Neuronal stem cell (in vitro differentiated cells): Measurements from ENCODE around the gene RNASEH2A.
A peak's percentile ranks its signal among the peaks of the same experiment; 100 is the strongest.

Experiments
- DNase-seq: peaks from one replicate; pipeline ENCODE4 v3.0.0-alpha.2; 2013; ENCODE audit warnings: low spot score
- H2AFZ ChIP-seq: one replicate; pipeline ENCODE4 v1.6.1; 2013; ENCODE audit warnings: mild to moderate bottlenecking, low read length, inconsistent platforms
- H2AK5ac ChIP-seq: 2 replicates; pipeline ENCODE4 v1.6.1; 2013; ENCODE audit warnings: low read depth, mild to moderate bottlenecking, inconsistent platforms, low read length, moderate library complexity, mixed read lengths
- H2BK120ac ChIP-seq: 2 replicates; pipeline ENCODE4 v1.6.1; 2013; ENCODE audit warnings: low read depth, mild to moderate bottlenecking, inconsistent platforms, low read length, moderate library complexity, mixed read lengths
- H2BK12ac ChIP-seq: one replicate; pipeline ENCODE4 v1.6.1; 2013; ENCODE audit warnings: low read length, inconsistent platforms
- H2BK15ac ChIP-seq: 2 replicates; pipeline ENCODE4 v1.6.1; 2013; ENCODE audit warnings: mild to moderate bottlenecking, low read length, inconsistent platforms, mixed read lengths
- H2BK5ac ChIP-seq: one replicate; pipeline ENCODE4 v1.6.1; 2013; ENCODE audit warnings: inconsistent platforms, mild to moderate bottlenecking, low read length, moderate library complexity
- H3K14ac ChIP-seq: one replicate; pipeline ENCODE4 v1.6.1; 2013; ENCODE audit warnings: low read length, inconsistent platforms
- H3K18ac ChIP-seq: 2 replicates; pipeline ENCODE4 v1.6.1; 2013; ENCODE audit warnings: low read length, inconsistent platforms
- H3K23ac ChIP-seq: 2 replicates; pipeline ENCODE4 v1.6.1; 2013; ENCODE audit warnings: low read depth, mild to moderate bottlenecking, mixed read lengths, low read length, inconsistent platforms; ENCODE audit not compliant: poor library complexity
- H3K27ac ChIP-seq: replicated peaks from 3 replicates; pipeline ENCODE4 v1.5.1; 2013; ENCODE audit warnings: low read length, inconsistent platforms
- H3K27me3 ChIP-seq, 3 experiments: 2 replicates each; pipeline ENCODE4 v1.6.1; 2013; ENCODE audit warnings: low read length in 3 of 3, mild to moderate bottlenecking in 2 of 3, inconsistent platforms in 1 of 3, low read depth in 1 of 3, mixed read lengths in 1 of 3, moderate library complexity in 1 of 3; ENCODE audit not compliant: control insufficient read depth in 3 of 3, insufficient read depth in 3 of 3
- H3K36me3 ChIP-seq, 2 donors: replicated peaks in 1 of 2; 2 replicates each; pipeline ENCODE4 v1.6.1; 2013; ENCODE audit warnings: low read length in 2 of 2; ENCODE audit not compliant: control insufficient read depth in 2 of 2, insufficient read depth in 2 of 2
- H3K4ac ChIP-seq: 2 replicates; pipeline ENCODE4 v1.6.1; 2013; ENCODE audit warnings: inconsistent platforms, mild to moderate bottlenecking, low read length, moderate library complexity
- H3K4me1 ChIP-seq, 2 donors: 1 replicate in 1 of 2; 2 replicates in 1 of 2; pipeline ENCODE4 v1.6.1; 2013; ENCODE audit warnings: low read length in 2 of 2, low read depth in 1 of 2; ENCODE audit not compliant: control insufficient read depth in 2 of 2, insufficient read depth in 1 of 2
- H3K4me2 ChIP-seq: one replicate; pipeline ENCODE4 v1.6.1; 2013; ENCODE audit warnings: mild to moderate bottlenecking, low read length, inconsistent platforms; ENCODE audit not compliant: insufficient read depth, poor library complexity, severe bottlenecking
- H3K4me3 ChIP-seq, 2 donors: 2 replicates each; pipeline ENCODE4 v1.5.1; 2013; ENCODE audit warnings: low read length in 2 of 2, mild to moderate bottlenecking in 2 of 2, inconsistent platforms in 1 of 2, moderate library complexity in 1 of 2
- H3K79me1 ChIP-seq: one replicate; pipeline ENCODE4 v1.6.1; 2013; ENCODE audit warnings: low read depth, mild to moderate bottlenecking, inconsistent platforms, low read length, moderate library complexity
- H3K9ac ChIP-seq: one replicate; pipeline ENCODE4 v1.6.1; 2013; ENCODE audit warnings: mild to moderate bottlenecking, low read depth, low read length, inconsistent platforms; ENCODE audit not compliant: poor library complexity
- H3K9me3 ChIP-seq, 2 donors: replicated peaks in 1 of 2; 2 replicates each; pipeline versions ENCODE3 to v1.6.1; 2013; ENCODE audit warnings: low read length in 2 of 2, mild to moderate bottlenecking in 2 of 2, inconsistent platforms in 1 of 2, low read depth in 1 of 2, mixed read lengths in 1 of 2, moderate library complexity in 1 of 2; ENCODE audit not compliant: control insufficient read depth in 2 of 2, insufficient read depth in 1 of 2
- H4K8ac ChIP-seq: one replicate; pipeline ENCODE4 v1.6.1; 2013; ENCODE audit warnings: low read depth, mild to moderate bottlenecking, inconsistent platforms, low read length, moderate library complexity
- H4K91ac ChIP-seq: one replicate; pipeline ENCODE4 v1.6.1; 2013; ENCODE audit warnings: low read length, low read depth, mild to moderate bottlenecking, inconsistent platforms; ENCODE audit not compliant: poor library complexity
- WGBS, 2 donors: extraction: QIAGEN DNeasy Blood & Tissue Kit; methylation state at CpG; one replicate each; pipeline ENCODE4 v1.1.7; 2013; ENCODE audit warnings: missing lambda C conversion rate in 2 of 2, mixed read lengths in 1 of 2; ENCODE audit not compliant: insufficient read length in 2 of 2, insufficient replicate concordance in 1 of 2; ENCODE audit errors: extremely low coverage in 2 of 2; 5-methylcytosine and 5-hydroxymethylcytosine counted together

Gene RNASEH2A

DNA sequence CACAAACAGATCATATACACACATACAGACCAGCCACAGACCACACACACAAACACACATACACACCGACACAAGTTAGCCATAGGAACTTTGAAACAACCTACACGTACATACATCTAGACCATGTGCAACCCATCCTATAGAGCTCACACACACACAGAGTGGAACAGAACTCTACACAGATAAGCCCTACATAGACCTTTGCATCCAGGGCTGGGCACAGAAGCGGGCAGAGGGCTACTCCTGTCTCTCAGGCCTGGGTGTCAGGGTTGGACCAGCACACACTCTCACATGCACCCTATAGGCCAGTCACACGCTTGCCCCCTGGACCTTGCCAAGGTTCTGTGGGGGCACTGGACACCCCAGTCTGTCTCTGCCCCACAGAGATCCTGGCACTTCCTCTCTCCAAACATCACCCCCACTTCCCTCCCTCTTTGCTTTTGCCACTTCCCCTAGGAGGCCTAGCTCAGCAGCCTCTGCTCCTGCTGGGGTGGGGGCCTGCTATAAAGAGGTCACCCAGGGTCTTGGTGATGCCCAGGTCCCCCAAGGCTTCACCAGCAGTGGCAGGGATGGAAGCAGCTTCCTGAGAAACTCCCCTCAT lies 20.9 kb upstream of the RNASEH2A start:
- no CpG with 5 or more reads among the region's 4 CpGs for WGBS, 2 donors
- H3K4me3 ChIP-seq, result no peak overlapping the region
- no peak overlapping the region for H3K23ac ChIP-seq
- no peaks in the 10 kb centered on the region for H3K9me3 ChIP-seq
- no peak overlapping the region for H2BK5ac ChIP-seq
- H4K8ac ChIP-seq, result no peak overlapping the region
- peaks cover 23 to 56% of the 10 kb centered on the region in 2 donors for H3K4me1 ChIP-seq
- DNase-seq, result no peak
- H3K4me2 ChIP-seq, result no peak overlapping the region
- no peak overlapping the region for H4K91ac ChIP-seq
- H2AFZ ChIP-seq, result peak overlapping the region; percentile 47
- peak overlapping the region; percentile 81 for H2AK5ac ChIP-seq
- H2BK15ac ChIP-seq, result no peak overlapping the region
- peak overlapping the region; percentile 24 for H3K9ac ChIP-seq
- peak overlapping the region; percentile 22 for H3K18ac ChIP-seq
- no peak overlapping the region for H3K14ac ChIP-seq
- no peak overlapping the region for H2BK120ac ChIP-seq
- H3K79me1 ChIP-seq, result no peaks in the 10 kb centered on the region
- H3K27ac ChIP-seq, result no peak overlapping the region
- H2BK12ac ChIP-seq, result no peak overlapping the region
- H3K36me3 ChIP-seq, result no peaks in the 10 kb centered on the region
- H3K4ac ChIP-seq, result no peak overlapping the region
- H3K27me3 ChIP-seq, result peaks cover 0 to 2% (median 0%) of the 10 kb centered on the region in 3 experiments

DNA sequence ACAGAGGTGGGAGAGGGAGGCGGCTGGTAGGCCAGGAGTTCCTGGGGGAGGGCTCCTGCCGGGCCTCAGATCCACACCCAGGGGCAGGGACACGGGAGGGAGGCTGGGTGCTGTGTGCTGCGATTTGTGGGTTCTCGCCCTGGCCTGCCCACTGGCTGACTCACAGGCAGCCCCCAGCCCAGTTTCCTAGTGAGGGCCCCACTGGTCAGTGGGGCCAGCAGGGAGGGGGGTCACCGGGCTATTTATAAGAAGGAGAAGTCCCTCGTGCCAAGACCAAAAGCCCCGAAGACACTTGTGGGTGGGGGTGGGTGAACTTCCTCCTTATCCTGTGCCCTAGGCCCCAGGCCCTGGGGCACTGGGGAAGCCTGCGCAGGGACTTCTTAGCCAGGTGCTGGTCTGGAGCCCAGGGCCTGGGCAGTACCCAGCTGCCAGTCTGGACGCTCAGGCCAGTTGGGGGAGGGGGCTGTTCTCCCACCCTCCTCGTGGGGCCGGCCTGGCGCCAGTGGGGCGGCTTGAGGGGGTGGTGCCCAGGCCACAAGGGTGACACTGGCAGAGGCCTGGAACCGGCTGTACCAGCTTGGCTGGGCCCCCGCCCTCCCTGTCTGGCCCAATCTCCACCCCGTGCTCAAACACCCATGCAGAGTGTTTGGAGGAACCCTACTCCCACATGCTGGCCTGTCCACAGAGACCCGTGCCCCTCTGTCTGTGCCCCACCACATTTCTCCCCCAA lies 20.1 kb upstream of the RNASEH2A start:
- Histone ChIP-seq H3K79me1 (peaks cover 2% of the 10 kb centered on the region), H3K4me2 (no peak overlapping the region), H3K4me3 (no peak overlapping the region), H3K36me3 (no peaks in the 10 kb centered on the region), H3K18ac (peak overlapping the region; percentile 74), H4K91ac (no peak overlapping the region), H2BK15ac (peak overlapping the region; percentile 24), H2AFZ (peak overlapping the region; percentile 47), H2BK5ac (no peak overlapping the region), H2BK120ac (no peak overlapping the region), H3K27me3 (peaks cover 0 to 8% (median 0%) of the 10 kb centered on the region in 3 experiments), H3K27ac (no peak overlapping the region), H4K8ac (no peak overlapping the region), H3K23ac (no peak overlapping the region), H2AK5ac (peak overlapping the region; percentile 81), H3K9ac (peak overlapping the region; percentile 24), H3K4ac (no peak overlapping the region), H2BK12ac (no peak overlapping the region), H3K9me3 (no peaks in the 10 kb centered on the region), H3K14ac (no peak overlapping the region), H3K4me1 (peaks cover 29 to 61% of the 10 kb centered on the region in 2 donors)
- no CpG with 5 or more reads among the region's 18 CpGs for WGBS, 2 donors
- DNase-seq, result no peak

DNA sequence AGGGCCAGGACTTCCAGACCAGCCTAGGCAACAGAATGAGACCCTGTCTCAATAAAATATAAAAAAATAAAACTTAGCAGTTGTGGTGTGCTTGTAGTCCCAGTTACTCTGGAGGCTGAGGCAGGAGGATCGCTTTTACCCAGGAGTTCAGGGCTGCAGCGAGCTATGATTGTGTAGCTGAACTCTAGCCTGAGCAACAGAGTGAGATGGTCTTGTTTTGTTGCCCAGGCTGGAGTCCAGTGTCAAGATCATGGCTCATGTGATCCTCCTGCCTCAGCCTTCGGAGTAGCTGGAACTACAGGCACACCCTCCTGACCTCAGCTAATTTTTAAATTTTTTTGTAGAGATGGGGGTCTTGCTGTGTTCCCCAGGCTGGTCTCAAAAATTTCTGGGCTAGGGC lies 19.4 kb upstream of the RNASEH2A start:
- Histone ChIP-seq H3K79me1 (peaks cover 2% of the 10 kb centered on the region), H3K4me2 (no peak overlapping the region), H3K27me3 (peaks cover 0 to 14% (median 0%) of the 10 kb centered on the region in 3 experiments), H2BK120ac (no peak overlapping the region), H3K4me3 (no peak overlapping the region), H3K14ac (no peak overlapping the region), H2BK15ac (no peak overlapping the region), H3K9me3 (no peaks in the 10 kb centered on the region), H2BK12ac (no peak overlapping the region), H3K36me3 (no peaks in the 10 kb centered on the region), H2AFZ (no peak overlapping the region), H3K23ac (no peak overlapping the region), H2AK5ac (no peak overlapping the region), H3K4me1 (peaks cover 29 to 64% of the 10 kb centered on the region in 2 donors), H2BK5ac (no peak overlapping the region), H3K4ac (no peak overlapping the region), H3K27ac (no peak overlapping the region), H4K91ac (no peak overlapping the region), H4K8ac (no peak overlapping the region), H3K18ac (no peak overlapping the region), H3K9ac (no peak overlapping the region)
- WGBS, 2 donors, result no CpG with 5 or more reads among the region's 3 CpGs
- DNase-seq, result no peak

DNA sequence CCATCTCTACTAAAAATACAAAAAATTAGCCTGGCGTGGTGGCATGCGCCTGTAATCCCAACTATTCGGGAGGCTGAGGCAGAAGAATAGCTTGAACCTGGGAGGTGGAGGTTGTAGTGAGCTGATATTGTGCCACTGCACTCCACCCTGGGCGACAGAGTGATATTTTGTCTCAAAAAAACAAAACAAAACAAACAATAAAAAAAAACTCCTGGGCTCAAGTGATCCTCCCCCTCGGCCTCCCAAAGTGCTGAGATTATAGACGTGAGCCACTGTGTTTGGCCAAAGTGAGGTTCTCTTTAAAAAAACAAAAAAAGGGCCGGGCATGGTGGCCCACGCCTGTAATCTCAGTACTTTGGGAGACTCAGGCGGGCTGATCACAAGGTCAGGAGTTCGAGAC lies 18.9 kb upstream of the RNASEH2A start:
- no peak for DNase-seq
- H3K4me3 ChIP-seq, result no peak overlapping the region
- H3K4me1 ChIP-seq, result peaks cover 25 to 59% of the 10 kb centered on the region in 2 donors
- H2BK5ac ChIP-seq, result no peak overlapping the region
- no peak overlapping the region for H3K9ac ChIP-seq
- H3K23ac ChIP-seq, result no peak overlapping the region
- H3K27me3 ChIP-seq, result peaks cover 0 to 20% (median 3%) of the 10 kb centered on the region in 3 experiments
- no peak overlapping the region for H2AFZ ChIP-seq
- H3K27ac ChIP-seq, result no peak overlapping the region
- H3K79me1 ChIP-seq, result peaks cover 2% of the 10 kb centered on the region
- no peak overlapping the region for H3K14ac ChIP-seq
- H2BK12ac ChIP-seq, result no peak overlapping the region
- H3K9me3 ChIP-seq, result no peaks in the 10 kb centered on the region
- no peak overlapping the region for H4K91ac ChIP-seq
- no peak overlapping the region for H2BK15ac ChIP-seq
- no peak overlapping the region for H2AK5ac ChIP-seq
- H3K4ac ChIP-seq, result no peak overlapping the region
- H3K18ac ChIP-seq, result no peak overlapping the region
- no peak overlapping the region for H3K4me2 ChIP-seq
- H4K8ac ChIP-seq, result no peak overlapping the region
- H3K36me3 ChIP-seq, result no peaks in the 10 kb centered on the region
- no peak overlapping the region for H2BK120ac ChIP-seq
- no CpG with 5 or more reads among the region's 10 CpGs for WGBS, 2 donors
